Measurements from ENCODE around the gene SPEM2.
A peak's percentile ranks its signal among the peaks of the same experiment; 100 is the strongest.

The SPEM2 gene

DNA sequence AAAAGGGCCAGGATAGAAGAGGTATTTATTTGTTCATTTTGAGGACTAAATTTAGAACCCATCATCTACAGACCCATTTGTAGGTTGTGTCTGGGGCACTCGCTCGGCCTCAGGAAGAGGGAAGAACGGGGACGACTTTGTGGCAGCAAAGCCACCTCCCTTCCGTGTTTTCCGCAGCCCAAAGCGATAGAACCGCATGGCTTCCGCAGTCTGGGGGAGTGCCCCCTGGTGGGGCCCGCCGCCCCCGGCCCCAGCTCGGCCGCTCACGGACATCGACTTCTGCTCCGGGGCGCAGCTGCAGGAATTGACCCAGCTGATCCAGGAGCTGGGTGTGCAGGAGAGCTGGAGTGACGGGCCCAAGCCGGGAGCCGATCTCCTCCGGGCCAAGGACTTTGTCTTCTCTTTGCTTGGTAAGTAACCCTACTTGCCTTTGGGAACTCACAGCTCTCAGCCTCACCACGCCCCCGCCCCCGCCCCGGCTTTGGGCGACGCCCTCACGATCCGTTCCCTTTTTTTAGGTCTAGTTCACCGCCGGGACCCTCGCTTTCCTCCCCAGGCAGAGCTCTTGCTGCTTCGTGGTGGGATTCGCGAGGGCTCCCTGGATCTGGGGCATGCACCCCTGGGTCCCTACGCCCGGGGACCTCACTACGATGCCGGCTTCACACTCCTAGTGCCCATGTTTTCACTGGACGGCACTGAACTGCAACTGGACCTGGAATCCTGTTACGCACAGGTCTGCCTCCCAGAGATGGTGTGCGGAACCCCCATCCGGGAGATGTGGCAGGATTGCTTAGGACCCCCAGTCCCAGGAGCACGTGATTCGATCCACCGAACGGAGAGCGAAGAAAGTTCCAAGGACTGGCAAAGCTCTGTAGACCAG is 10.5 kb downstream of the SPEM2 start:
- TF ChIP-seq ZFX (IDR thresholded peaks at IDR 0.05): no peak
- TF ChIP-seq CTCF (conservative IDR thresholded peaks at IDR 0.05): no peak
- H3K27ac ChIP-seq: peak overlapping the region; percentile 73

DNA sequence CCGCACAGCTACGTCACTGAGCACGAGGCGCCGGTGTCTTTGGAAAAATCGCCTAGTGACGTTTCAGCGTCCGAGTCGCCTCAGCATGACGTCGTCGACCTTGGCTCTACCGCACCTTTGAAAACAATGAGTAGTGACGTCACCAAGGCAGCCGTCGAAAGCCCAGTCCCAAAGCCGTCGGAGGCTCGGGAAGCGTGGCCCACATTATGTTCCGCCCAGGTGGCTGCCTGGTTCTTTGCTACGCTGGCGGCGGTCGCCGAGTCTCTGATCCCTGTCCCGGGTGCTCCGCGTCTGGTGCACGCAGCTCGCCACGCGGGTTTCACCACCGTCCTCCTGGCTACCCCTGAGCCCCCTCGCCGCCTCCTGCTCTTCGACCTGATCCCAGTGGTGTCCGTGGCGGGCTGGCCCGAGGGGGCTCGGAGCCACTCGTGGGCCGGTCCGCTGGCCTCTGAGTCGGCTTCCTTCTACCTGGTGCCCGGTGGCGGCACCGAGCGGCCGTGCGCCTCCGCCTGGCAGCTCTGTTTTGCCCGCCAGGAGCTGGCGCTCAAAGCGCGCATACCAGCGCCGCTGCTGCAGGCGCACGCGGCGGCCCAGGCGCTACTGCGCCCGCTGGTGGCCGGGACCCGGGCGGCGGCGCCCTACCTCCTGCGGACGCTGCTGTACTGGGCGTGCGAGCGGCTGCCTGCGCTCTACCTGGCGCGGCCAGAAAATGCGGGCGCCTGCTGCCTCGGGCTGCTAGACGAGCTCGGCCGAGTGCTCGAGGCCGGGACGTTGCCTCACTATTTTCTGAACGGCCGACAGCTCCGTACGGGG is 11.3 kb downstream of the SPEM2 start:
- no peak for TF ChIP-seq ZFX (IDR thresholded peaks at IDR 0.05)
- peak; percentile 89 for TF ChIP-seq CTCF (conservative IDR thresholded peaks at IDR 0.05)
- H3K27ac ChIP-seq: peak overlapping the region; percentile 73

DNA sequence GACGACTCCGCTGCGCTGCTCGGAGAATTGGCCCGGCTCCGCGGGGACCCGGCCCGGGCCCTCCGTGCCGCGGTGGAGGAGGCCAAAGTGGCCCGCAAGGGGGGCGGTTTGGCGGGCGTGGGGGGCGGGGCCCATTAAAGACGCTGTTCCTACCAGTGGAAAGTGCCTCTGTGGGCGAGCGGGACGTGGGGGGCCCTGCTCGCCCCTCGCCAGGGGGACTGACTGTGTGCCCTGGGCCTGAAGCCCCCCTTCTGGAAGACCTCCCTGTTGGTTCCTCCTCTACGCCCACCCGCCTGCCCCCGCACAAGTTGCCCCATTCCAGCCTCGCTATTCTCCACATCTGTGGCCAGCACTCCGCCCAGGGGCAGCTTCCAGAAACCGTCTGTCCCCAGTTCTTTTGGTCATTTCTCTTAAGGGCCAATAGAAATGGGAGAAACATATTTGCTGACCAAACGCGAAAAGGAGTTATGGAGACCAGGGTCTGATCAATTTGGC is 12.0 kb downstream of the SPEM2 start:
- peak overlapping the region; percentile 73 for H3K27ac ChIP-seq
- TF ChIP-seq ZFX (IDR thresholded peaks at IDR 0.05) (no peak), CTCF (conservative IDR thresholded peaks at IDR 0.05) (0 out of 2 replicates have a peak, but pooled peaks have one; percentile 42)

- no peak for TF ChIP-seq ZFX (IDR thresholded peaks at IDR 0.05)
- no peak for TF ChIP-seq CTCF (conservative IDR thresholded peaks at IDR 0.05)
- H3K27ac ChIP-seq: no peak overlapping the region
Measured at GRCh38 chr17:7437950-7438614, 12.7 kb downstream of the SPEM2 start.

DNA sequence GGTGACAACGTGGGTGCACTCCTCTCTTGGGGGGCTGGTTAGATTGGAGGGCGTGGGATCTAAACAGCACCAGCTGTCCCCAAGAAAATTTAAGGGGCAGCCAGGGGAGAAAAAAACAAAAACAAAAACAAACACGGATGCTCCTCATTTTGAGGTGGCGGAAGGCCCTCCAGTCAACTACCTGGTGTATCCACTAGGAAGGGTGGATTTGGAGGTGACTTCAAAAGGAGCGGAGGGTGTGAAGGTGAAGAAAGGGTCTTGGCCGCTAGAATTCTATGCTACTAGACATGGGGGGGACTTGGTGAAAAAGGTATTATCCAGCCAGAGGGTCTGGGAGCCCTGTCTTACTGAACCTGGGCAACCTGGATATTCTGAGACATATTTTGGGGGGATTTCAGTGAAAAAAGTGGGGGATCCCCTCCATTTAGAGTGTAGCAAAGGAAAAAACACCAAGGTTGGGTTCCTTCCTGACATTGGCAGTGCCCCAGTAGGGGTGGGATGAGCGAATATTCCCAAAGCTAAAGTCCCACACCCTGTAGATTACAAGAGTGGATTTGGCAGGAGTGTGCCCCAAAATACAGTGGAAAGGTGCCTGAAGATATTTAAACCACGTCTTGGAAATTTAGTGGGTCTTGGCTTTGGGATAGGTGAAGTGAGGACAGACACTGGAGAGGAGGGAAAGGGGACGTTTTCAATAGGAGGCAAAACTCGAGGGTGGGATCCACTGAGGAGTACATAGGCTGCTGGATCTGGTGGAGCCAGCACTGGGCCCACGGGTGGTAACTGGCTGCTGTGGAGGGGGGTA is 13.4 kb downstream of the SPEM2 start:
- TF ChIP-seq ZFX (IDR thresholded peaks at IDR 0.05) (no peak), CTCF (conservative IDR thresholded peaks at IDR 0.05) (no peak)
- H3K27ac ChIP-seq: no peak overlapping the region

DNA sequence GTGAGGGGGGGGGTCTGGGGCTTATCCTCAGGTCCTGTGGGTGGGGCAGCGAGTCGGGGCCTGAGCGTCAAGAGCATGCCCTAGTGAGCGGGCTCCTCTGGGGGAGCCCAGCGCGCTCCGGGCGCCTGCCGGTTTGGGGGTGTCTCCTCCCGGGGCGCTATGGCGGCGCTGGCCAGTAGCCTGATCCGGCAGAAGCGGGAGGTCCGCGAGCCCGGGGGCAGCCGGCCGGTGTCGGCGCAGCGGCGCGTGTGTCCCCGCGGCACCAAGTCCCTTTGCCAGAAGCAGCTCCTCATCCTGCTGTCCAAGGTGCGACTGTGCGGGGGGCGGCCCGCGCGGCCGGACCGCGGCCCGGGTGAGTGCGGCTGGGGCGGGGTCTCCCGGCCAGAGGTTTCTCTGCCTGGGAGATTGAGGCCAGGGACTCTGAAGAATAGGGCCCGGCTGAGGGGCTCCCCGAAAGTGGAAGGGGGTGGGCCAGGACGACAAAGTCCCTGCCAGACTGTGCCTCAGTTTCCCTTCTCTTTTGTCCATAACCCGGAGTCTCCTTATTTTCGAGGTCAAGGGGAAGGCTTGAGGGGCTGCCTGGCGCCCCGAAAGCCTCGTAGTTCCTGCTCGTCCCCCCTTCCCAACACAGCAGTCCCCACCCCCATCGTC is 14.2 kb downstream of the SPEM2 start, which contains the start of gene FGF11:
Gene FGF11, plus strand, starts transcription at position 51 of the 651 bp plus-strand sequence. Its CDS starts 109 bp downstream, at position 160.
- H3K27ac ChIP-seq: no peak within 1 kb of the TSS
- TF ChIP-seq ZFX (IDR thresholded peaks at IDR 0.05): no peak
- no peak for TF ChIP-seq CTCF (conservative IDR thresholded peaks at IDR 0.05)

Measured in C4-2B (cell line).